K562 (cell line): Measurements from ENCODE around the gene SMC6. TPM values are rescaled to one million over a fixed set of nuclear protein-coding genes. Genes with fewer than 3 reads are reported as not detected.
A peak's percentile ranks its signal among the peaks of the same experiment; 100 is the strongest.

Experiments used
- ATAC-seq: fragments of 200-7000 bp; cut with Tn5 transposase; 3 replicates; pipeline ENCODE4 v1.9.1; 2020; ENCODE audit warnings: moderate library complexity
- BruUV-seq: library from RNA; stranded (reverse); fragments of 400-500 nt; replicated peaks from 2 replicates; lab custom pipeline; 2021; lab: Mats Ljungman, UMichigan
- CTCF ChIA-PET: fragments of 300-600 bp; formaldehyde crosslinking; extraction: SDS; loops from one replicate; lab custom pipeline; 2021; ENCODE audit warnings: low intra/inter-chr PET ratio; lab: Yijun Ruan, JAX
- POLR2A ChIA-PET: fragments of 300-600, 350-650 bp; sonication (Branson Sonifier 250); formaldehyde crosslinking; extraction: SDS; loops from one replicate; lab custom pipeline; 2021; ENCODE audit warnings: antibody characterized with exemption, inconsistent platforms; lab: Yijun Ruan, JAX
- DNase-seq, 4 experiments: peaks; one replicate each; pipeline versions ENCODE4 v3.0.0 to v3.0.0-alpha.2; 2011 to 2018; ENCODE audit warnings: low spot score in 3 of 4, mixed read lengths in 3 of 4; ENCODE audit errors: extremely low read depth in 1 of 4
- FAIRE-seq: peaks from 2 replicates; lab custom pipeline; 2011; peaks lifted over from hg19 to GRCh38; lab: Jason Lieb, UNC
- H2AFZ ChIP-seq: 2 replicates; pipeline ENCODE4 v1.6.0; 2011; ENCODE audit warnings: low read depth, low read length, control low read depth, inconsistent platforms
- H3K27ac ChIP-seq: fragments of 200-600 bp; 3 replicates; pipeline ENCODE4 v1.8.0; 2011; ENCODE audit warnings: low read depth, mild to moderate bottlenecking, control low read depth, inconsistent platforms, low read length, moderate library complexity, mixed read lengths; ENCODE audit errors: extremely low read depth
- H3K27me3 ChIP-seq, 2 experiments: fragments of 300-600 bp in 1 of 2; 2 replicates in 1 of 2; 3 replicates in 1 of 2; pipeline versions ENCODE4 v1.6.0 to v1.8.0; 2011; ENCODE audit warnings: inconsistent platforms in 2 of 2, low read length in 2 of 2, mild to moderate bottlenecking in 1 of 2, mixed read lengths in 1 of 2, moderate library complexity in 1 of 2; ENCODE audit not compliant: control insufficient read depth in 2 of 2, insufficient read depth in 2 of 2
- H3K36me3 ChIP-seq: fragments of 300-600 bp; 3 replicates; pipeline ENCODE4 v1.8.0; 2011; ENCODE audit warnings: mild to moderate bottlenecking, low read length, inconsistent platforms; ENCODE audit not compliant: control insufficient read depth, insufficient read depth
- H3K4me1 ChIP-seq, 2 experiments: fragments of 200-600 bp in 1 of 2; replicated peaks in 1 of 2; 2 replicates in 1 of 2; 3 replicates in 1 of 2; pipeline versions ENCODE4 v1.5.1 to v1.8.0; 2011; ENCODE audit warnings: inconsistent platforms in 2 of 2, low read length in 2 of 2, mild to moderate bottlenecking in 1 of 2, mixed read lengths in 1 of 2, moderate library complexity in 1 of 2; ENCODE audit not compliant: control insufficient read depth in 2 of 2, insufficient read depth in 2 of 2
- H3K4me2 ChIP-seq: 2 replicates; pipeline ENCODE4 v1.6.1; 2011; ENCODE audit warnings: low read length, control low read depth, inconsistent platforms, mixed read lengths; ENCODE audit not compliant: insufficient read depth
- H3K4me3 ChIP-seq: fragments of 200-600 bp; sonication (generic), shearing (Covaris generic); 2 replicates; pipeline ENCODE4 v1.5.1; 2016; ENCODE audit warnings: control low read depth, inconsistent platforms
- H3K79me2 ChIP-seq: fragments of 200-600 bp; 3 replicates; pipeline ENCODE4 v1.8.0; 2011; ENCODE audit warnings: low read length, inconsistent platforms; ENCODE audit not compliant: control insufficient read depth, insufficient read depth
- H3K9ac ChIP-seq, 2 experiments: 2 replicates each; pipeline versions ENCODE4 v1.6.0 to v1.6.1; 2011; ENCODE audit warnings: low read depth in 2 of 2, low read length in 2 of 2, control low read depth in 1 of 2, inconsistent platforms in 1 of 2, mild to moderate bottlenecking in 1 of 2, mixed read lengths in 1 of 2; ENCODE audit not compliant: insufficient read depth in 1 of 2
- H3K9me1 ChIP-seq: one replicate; pipeline ENCODE4 v1.6.0; 2011; ENCODE audit warnings: inconsistent platforms, mild to moderate bottlenecking, low read length, moderate library complexity; ENCODE audit not compliant: control insufficient read depth, insufficient read depth
- H3K9me3 ChIP-seq: replicated peaks from 2 replicates; pipeline ENCODE4 v1.5.1; 2011; ENCODE audit warnings: low read depth, low read length, inconsistent platforms; ENCODE audit not compliant: control insufficient read depth, insufficient read depth
- H4K20me1 ChIP-seq: replicated peaks from 2 replicates; pipeline ENCODE4 v1.6.1; 2011; ENCODE audit warnings: low read length, inconsistent platforms, mixed read lengths; ENCODE audit not compliant: control insufficient read depth, insufficient read depth
- BRCA1 ChIP-seq, 2 experiments: fragments of 450-650 bp in 1 of 2; sonication (generic) in 1 of 2; formaldehyde crosslinking in 1 of 2; IDR thresholded peaks; 2 replicates each; pipeline versions ENCODE4 v1.5.0 to v1.6.1; 2017 to 2020; ENCODE audit warnings: mild to moderate bottlenecking in 1 of 2, missing genetic modification reagents in 1 of 2
- FUS ChIP-seq: fragments of 200-400 bp; formaldehyde crosslinking; optimal IDR thresholded peaks from 2 replicates; pipeline ENCODE3; 2017; ENCODE audit warnings: low read depth, low read length
- GABPB2 ChIP-seq: fragments of 250-450 bp; sonication (Bioruptor Pico); conservative IDR thresholded peaks from 2 replicates; pipeline ENCODE4 v1.5.1; 2021; ENCODE audit warnings: mild to moderate bottlenecking
- KDM1A ChIP-seq, 2 experiments: fragments of 450-650 bp; IDR thresholded peaks; 2 replicates each; pipeline ENCODE4 v1.6.1; 2016; ENCODE audit warnings: mild to moderate bottlenecking in 2 of 2
- PPARD ChIP-seq: fragments of 250-450 bp; sonication (Bioruptor Pico); IDR thresholded peaks from 2 replicates; pipeline ENCODE4 v1.8.0; 2022; ENCODE audit warnings: inconsistent platforms, mild to moderate bottlenecking, moderate library complexity
- RAD51 ChIP-seq: fragments of 450-650 bp; IDR thresholded peaks from 2 replicates; pipeline ENCODE4 v1.7.1; 2016; ENCODE audit warnings: low read depth, mild to moderate bottlenecking, borderline replicate concordance
- SMARCE1 ChIP-seq: fragments of 450-650 bp; IDR thresholded peaks from 2 replicates; pipeline ENCODE4 v1.7.1; 2016; ENCODE audit warnings: mild to moderate bottlenecking
- ZEB2 ChIP-seq: fragments of 450-650 bp; IDR thresholded peaks from 2 replicates; pipeline ENCODE4 v1.6.1; 2016
- WGBS: fragments of 100-300 bp; shearing (Covaris generic); methylation state at CpG from one replicate; pipeline ENCODE4 v1.1.6; 2016; ENCODE audit warnings: low coverage, mixed read lengths; ENCODE audit not compliant: insufficient coverage; ENCODE audit errors: missing lambda C conversion rate; 5-methylcytosine and 5-hydroxymethylcytosine counted together
- in situ Hi-C: fragments of 300-500 bp; cut with MboI; formaldehyde crosslinking; loops from 4 replicates; pipeline ENCODE4 v1.15.0; 2018; ENCODE audit warnings: inconsistent platforms, mixed read lengths
- intact Hi-C: fragments of 100-400 bp; cut with micrococcal nuclease; formaldehyde crosslinking; loops from 2 replicates; pipeline ENCODE4 v1.14.2; 2022
- polyA plus RNA-seq, 8 experiments: library from polyadenylated mRNA; depleted of rRNA in 4 of 8; stranded (reverse) in 5 of 8; unstranded in 3 of 8; fragments of >200 nt; fragmentation: Nextera tagmentation in 2 of 8; fragmentation: Illumina TruSeq in 1 of 8; extraction: Ambion mirVana in 2 of 8; extraction: Trizol in 1 of 8; gene quantifications; 2 replicates each; pipeline versions ENCODE4 v1.2.1 to v1.2.3, GENCODE V29; 2011 to 2014; ENCODE audit warnings: inconsistent platforms in 1 of 8, missing spikeins in 1 of 8
- total RNA-seq, 7 experiments: library from RNA; depleted of rRNA in 6 of 7; stranded (reverse); fragments of >200 nt in 6 of 7; fragmentation: Illumina TruSeq in 2 of 7; extraction: Trizol in 2 of 7; gene quantifications; 2 replicates each; pipeline versions ENCODE4 v1.2.1 to v1.2.3, GENCODE V29; 2011 to 2021; ENCODE audit warnings: low replicate concordance in 1 of 7
- TF ChIP-seq, protein P1 (sequence below): fragments of 450-650 bp; IDR thresholded peaks from 2 replicates; pipeline ENCODE4 v1.6.1; 2017; ENCODE audit warnings: antibody characterized with exemption, mild to moderate bottlenecking
- TF ChIP-seq, protein P2 (sequence below): fragments of 450-650 bp; formaldehyde crosslinking; IDR thresholded peaks from 2 replicates; pipeline ENCODE4 v1.4.0; 2022; ENCODE audit warnings: missing genetic modification characterization
- TF ChIP-seq, protein P3 (sequence below), 2 experiments: fragments of 450-650 bp in 1 of 2; sonication (generic) in 1 of 2; formaldehyde crosslinking in 1 of 2; IDR thresholded peaks in 1 of 2; conservative IDR thresholded peaks in 1 of 2; 2 replicates each; pipeline versions ENCODE4 v1.6.1 to v1.8.1; 2016 to 2023; ENCODE audit warnings: mild to moderate bottlenecking in 2 of 2, moderate library complexity in 2 of 2, inconsistent platforms in 1 of 2, missing genetic modification reagents in 1 of 2

The SMC6 gene
- total and polyA plus RNA-seq, 9 of the 15 experiments (the other 6 are each of a cell fraction or from before 2014, with no cell fraction given) = 14.2 to 75.9 (median 47.7) TPM

DNA sequence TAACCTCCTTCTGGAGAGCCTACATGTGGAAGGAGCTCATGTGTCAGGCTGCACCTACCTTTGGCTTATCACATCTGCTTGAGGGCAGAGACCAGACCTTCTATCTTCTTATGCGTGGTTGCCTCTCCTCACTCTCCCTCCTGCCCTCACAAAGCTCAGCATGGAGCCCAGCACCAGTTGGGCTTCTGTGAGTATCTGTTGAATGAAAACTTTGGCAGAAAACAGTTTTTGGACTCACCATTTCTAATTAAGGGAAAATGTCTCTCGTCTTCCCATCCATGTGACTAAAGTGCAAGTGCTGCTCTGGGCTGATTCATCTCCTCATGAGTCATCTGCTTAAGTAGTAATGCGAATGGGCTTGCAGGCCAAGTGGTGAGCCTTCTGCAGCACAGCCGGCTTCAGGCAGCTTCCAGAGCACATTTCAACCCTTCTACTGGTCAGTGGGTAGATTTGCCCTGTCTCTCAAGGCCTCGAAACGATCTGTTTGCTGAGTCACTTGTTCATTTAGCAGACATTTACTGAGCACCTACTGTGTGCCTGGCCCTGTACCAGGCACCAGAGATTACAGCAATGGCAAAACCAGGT is 110.5 kb downstream of the SMC6 start:
- DNase-seq = peak; percentile 45 to 81 (median 60)
- H3K27ac ChIP-seq = peak overlapping the region; percentile 81
- H3K9ac ChIP-seq = peak overlapping the region; percentile 6 to 44; a peak in 3 of 4 replicates
- ChIA-PET POLR2A (no interaction called here), CTCF (no interaction called here)
- H3K4me3 ChIP-seq = no peak overlapping the region
- H3K9me3 ChIP-seq = no peaks in the 10 kb centered on the region
- H3K79me2 ChIP-seq = no peaks in the 10 kb centered on the region
- peaks cover 16 to 25% of the 10 kb centered on the region in 2 experiments for H3K4me1 ChIP-seq
- no peaks in the 10 kb centered on the region for H3K27me3 ChIP-seq
- in situ Hi-C loops = no loop called here
- peak overlapping the region; percentile 31; the same call in 1 of the 2 replicates for H3K4me2 ChIP-seq
- H2AFZ ChIP-seq = peak overlapping the region; percentile 90
- H3K9me1 ChIP-seq = no peaks in the 10 kb centered on the region
- peak; percentile 90 for ATAC-seq
- H4K20me1 ChIP-seq = no peaks in the 10 kb centered on the region
- intact Hi-C loops = loop anchor here (5.0 kb wide), 1 partner anchor 126 kb away; the partner anchor contains the start of gene RAD51AP2
- no peaks in the 10 kb centered on the region for H3K36me3 ChIP-seq
- WGBS = 2% methylated on average over 6 of the region's 6 CpGs
- peak; percentile 95 for FAIRE-seq
- BruUV-seq = no TSS peak
- no peak for TF ChIP-seq BRCA1 (IDR thresholded peaks at IDR 0.05)
- TF ChIP-seq BRCA1 (CRISPR knock-in tag; IDR thresholded peaks at IDR 0.05) = no peak
- TF ChIP-seq, protein P1, sequence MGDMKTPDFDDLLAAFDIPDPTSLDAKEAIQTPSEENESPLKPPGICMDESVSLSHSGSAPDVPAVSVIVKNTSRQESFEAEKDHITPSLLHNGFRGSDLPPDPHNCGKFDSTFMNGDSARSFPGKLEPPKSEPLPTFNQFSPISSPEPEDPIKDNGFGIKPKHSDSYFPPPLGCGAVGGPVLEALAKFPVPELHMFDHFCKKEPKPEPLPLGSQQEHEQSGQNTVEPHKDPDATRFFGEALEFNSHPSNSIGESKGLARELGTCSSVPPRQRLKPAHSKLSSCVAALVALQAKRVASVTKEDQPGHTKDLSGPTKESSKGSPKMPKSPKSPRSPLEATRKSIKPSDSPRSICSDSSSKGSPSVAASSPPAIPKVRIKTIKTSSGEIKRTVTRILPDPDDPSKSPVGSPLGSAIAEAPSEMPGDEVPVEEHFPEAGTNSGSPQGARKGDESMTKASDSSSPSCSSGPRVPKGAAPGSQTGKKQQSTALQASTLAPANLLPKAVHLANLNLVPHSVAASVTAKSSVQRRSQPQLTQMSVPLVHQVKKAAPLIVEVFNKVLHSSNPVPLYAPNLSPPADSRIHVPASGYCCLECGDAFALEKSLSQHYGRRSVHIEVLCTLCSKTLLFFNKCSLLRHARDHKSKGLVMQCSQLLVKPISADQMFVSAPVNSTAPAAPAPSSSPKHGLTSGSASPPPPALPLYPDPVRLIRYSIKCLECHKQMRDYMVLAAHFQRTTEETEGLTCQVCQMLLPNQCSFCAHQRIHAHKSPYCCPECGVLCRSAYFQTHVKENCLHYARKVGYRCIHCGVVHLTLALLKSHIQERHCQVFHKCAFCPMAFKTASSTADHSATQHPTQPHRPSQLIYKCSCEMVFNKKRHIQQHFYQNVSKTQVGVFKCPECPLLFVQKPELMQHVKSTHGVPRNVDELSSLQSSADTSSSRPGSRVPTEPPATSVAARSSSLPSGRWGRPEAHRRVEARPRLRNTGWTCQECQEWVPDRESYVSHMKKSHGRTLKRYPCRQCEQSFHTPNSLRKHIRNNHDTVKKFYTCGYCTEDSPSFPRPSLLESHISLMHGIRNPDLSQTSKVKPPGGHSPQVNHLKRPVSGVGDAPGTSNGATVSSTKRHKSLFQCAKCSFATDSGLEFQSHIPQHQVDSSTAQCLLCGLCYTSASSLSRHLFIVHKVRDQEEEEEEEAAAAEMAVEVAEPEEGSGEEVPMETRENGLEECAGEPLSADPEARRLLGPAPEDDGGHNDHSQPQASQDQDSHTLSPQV = peak; percentile 86
- no peak for TF ChIP-seq FUS
- TF ChIP-seq SMARCE1 = peak; percentile 80
- no peak for TF ChIP-seq PPARD (CRISPR knock-in tag)
- no peak for TF ChIP-seq GABPB2 (CRISPR knock-in tag)
- no peak for TF ChIP-seq RAD51
- TF ChIP-seq, protein P2, sequence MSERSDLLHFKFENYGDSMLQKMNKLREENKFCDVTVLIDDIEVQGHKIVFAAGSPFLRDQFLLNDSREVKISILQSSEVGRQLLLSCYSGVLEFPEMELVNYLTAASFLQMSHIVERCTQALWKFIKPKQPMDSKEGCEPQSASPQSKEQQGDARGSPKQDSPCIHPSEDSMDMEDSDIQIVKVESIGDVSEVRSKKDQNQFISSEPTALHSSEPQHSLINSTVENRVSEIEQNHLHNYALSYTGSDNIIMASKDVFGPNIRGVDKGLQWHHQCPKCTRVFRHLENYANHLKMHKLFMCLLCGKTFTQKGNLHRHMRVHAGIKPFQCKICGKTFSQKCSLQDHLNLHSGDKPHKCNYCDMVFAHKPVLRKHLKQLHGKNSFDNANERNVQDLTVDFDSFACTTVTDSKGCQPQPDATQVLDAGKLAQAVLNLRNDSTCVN (CRISPR knock-in tag) = no peak
- TF ChIP-seq, protein P3, sequence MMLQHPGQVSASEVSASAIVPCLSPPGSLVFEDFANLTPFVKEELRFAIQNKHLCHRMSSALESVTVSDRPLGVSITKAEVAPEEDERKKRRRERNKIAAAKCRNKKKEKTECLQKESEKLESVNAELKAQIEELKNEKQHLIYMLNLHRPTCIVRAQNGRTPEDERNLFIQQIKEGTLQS (IDR thresholded peaks at IDR 0.05) = peak; percentile 96
- TF ChIP-seq, protein P3 (CRISPR knock-in tag; conservative IDR thresholded peaks at IDR 0.05) = peak; percentile 95
- no peak for TF ChIP-seq ZEB2
- TF ChIP-seq KDM1A (IDR thresholded peaks at IDR 0.05) = peak in 1 of 2 experiments; percentile 12; a peak in 1 of 4 replicates
